HCT116 (cell line): Measurements from ENCODE around the gene IL17RB.

ENCODE experiments used
- EZH2 ChIP-seq: fragments of 200-600 bp; sonication (generic); IDR thresholded peaks from 2 replicates; pipeline ENCODE4 v1.6.1; 2017; ENCODE audit warnings: antibody characterized with exemption, mixed run types
- EZH2phosphoT487 ChIP-seq: fragments of 200-600 bp; IDR thresholded peaks from 2 replicates; pipeline ENCODE4 v1.6.1; 2018; ENCODE audit warnings: antibody characterized with exemption, borderline replicate concordance
- POLR2A ChIP-seq: IDR thresholded peaks from 2 replicates; pipeline ENCODE4 v1.7.0; 2011; ENCODE audit warnings: borderline replicate concordance; ENCODE audit not compliant: insufficient read depth, insufficient read length; ENCODE audit errors: extremely low read depth
- TF ChIP-seq, protein P1 (sequence below), 3 experiments: fragments of 200-600 bp in 1 of 3; sonication (generic) in 1 of 3; IDR thresholded peaks in 2 of 3; conservative IDR thresholded peaks in 1 of 3; 2 replicates each; pipeline ENCODE4 v1.5.1; 2012 to 2017; ENCODE audit warnings: low read depth in 2 of 3, low read length in 2 of 3, antibody characterized with exemption in 1 of 3, borderline replicate concordance in 1 of 3, control low read depth in 1 of 3, mild to moderate bottlenecking in 1 of 3, mixed read lengths in 1 of 3, mixed run types in 1 of 3, moderate library complexity in 1 of 3; ENCODE audit not compliant: insufficient read depth in 1 of 3
- TF ChIP-seq, protein P2 (sequence below): IDR thresholded peaks from 2 replicates; pipeline ENCODE4 v1.6.1; 2012
- TF ChIP-seq, protein P3 (sequence below): IDR thresholded peaks from 2 replicates; pipeline ENCODE4 v1.6.1; 2012; ENCODE audit warnings: low read depth

DNA sequence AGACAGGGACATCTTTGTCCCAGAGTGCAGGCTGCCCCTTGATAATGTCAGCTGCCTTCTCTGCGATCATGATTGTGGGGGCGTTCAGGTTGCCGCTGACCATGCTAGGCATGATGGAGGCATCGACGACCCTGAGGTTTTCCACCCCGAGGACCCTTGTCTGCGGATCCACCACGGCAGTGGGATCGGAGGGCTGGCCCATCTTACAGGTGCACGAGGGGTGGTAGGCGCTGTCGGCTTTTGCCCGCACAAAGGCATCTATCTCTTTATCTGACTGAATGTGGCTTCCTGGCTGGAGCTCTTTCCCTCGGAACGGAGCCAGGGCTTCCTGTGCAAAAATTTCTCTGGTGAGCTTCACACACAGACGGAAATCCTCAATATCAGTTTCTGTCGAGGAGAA is 28.6 kb upstream of the IL17RB start:
- TF ChIP-seq, protein P1, sequence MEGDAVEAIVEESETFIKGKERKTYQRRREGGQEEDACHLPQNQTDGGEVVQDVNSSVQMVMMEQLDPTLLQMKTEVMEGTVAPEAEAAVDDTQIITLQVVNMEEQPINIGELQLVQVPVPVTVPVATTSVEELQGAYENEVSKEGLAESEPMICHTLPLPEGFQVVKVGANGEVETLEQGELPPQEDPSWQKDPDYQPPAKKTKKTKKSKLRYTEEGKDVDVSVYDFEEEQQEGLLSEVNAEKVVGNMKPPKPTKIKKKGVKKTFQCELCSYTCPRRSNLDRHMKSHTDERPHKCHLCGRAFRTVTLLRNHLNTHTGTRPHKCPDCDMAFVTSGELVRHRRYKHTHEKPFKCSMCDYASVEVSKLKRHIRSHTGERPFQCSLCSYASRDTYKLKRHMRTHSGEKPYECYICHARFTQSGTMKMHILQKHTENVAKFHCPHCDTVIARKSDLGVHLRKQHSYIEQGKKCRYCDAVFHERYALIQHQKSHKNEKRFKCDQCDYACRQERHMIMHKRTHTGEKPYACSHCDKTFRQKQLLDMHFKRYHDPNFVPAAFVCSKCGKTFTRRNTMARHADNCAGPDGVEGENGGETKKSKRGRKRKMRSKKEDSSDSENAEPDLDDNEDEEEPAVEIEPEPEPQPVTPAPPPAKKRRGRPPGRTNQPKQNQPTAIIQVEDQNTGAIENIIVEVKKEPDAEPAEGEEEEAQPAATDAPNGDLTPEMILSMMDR (IDR thresholded peaks at IDR 0.05 in 2 of 3, conservative IDR thresholded peaks at IDR 0.05 in 1 of 3; ENCODE audit: borderline replicate concordance in 1 of 3, insufficient read depth in 1 of 3, low read depth in 2 of 3, low read length in 2 of 3) = no peak
- TF ChIP-seq EZH2 (no peak), POLR2A (no peak), EZH2phosphoT487 (no peak)
- TF ChIP-seq, protein P2, sequence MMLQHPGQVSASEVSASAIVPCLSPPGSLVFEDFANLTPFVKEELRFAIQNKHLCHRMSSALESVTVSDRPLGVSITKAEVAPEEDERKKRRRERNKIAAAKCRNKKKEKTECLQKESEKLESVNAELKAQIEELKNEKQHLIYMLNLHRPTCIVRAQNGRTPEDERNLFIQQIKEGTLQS = no peak
- TF ChIP-seq, protein P3, sequence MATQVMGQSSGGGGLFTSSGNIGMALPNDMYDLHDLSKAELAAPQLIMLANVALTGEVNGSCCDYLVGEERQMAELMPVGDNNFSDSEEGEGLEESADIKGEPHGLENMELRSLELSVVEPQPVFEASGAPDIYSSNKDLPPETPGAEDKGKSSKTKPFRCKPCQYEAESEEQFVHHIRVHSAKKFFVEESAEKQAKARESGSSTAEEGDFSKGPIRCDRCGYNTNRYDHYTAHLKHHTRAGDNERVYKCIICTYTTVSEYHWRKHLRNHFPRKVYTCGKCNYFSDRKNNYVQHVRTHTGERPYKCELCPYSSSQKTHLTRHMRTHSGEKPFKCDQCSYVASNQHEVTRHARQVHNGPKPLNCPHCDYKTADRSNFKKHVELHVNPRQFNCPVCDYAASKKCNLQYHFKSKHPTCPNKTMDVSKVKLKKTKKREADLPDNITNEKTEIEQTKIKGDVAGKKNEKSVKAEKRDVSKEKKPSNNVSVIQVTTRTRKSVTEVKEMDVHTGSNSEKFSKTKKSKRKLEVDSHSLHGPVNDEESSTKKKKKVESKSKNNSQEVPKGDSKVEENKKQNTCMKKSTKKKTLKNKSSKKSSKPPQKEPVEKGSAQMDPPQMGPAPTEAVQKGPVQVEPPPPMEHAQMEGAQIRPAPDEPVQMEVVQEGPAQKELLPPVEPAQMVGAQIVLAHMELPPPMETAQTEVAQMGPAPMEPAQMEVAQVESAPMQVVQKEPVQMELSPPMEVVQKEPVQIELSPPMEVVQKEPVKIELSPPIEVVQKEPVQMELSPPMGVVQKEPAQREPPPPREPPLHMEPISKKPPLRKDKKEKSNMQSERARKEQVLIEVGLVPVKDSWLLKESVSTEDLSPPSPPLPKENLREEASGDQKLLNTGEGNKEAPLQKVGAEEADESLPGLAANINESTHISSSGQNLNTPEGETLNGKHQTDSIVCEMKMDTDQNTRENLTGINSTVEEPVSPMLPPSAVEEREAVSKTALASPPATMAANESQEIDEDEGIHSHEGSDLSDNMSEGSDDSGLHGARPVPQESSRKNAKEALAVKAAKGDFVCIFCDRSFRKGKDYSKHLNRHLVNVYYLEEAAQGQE = no peak
